ENCODE results near the gene TBX1.
A peak's percentile ranks its signal among the peaks of the same experiment; 100 is the strongest.
"Not testable (repeated sequence)": the region's sequence is repeated elsewhere in the genome, so short reads cannot be mapped to it uniquely, and the experiment has no call there.

Gene TBX1

GRCh38 chr22:19791243-19791642 lies 30.7 kb downstream of the TBX1 start:
- DNase-seq (ENCODE audit: low read depth), result no peak
- H3K4me3 ChIP-seq (ENCODE audit: low read depth, low read length), result no peak overlapping the region

- no peak overlapping the region for H3K4me3 ChIP-seq (ENCODE audit: low read depth, low read length)
- DNase-seq (ENCODE audit: low read depth), result no peak
These were observed 31.3 kb downstream of the TBX1 start for GRCh38 chr22:19791894-19792293.

DNA sequence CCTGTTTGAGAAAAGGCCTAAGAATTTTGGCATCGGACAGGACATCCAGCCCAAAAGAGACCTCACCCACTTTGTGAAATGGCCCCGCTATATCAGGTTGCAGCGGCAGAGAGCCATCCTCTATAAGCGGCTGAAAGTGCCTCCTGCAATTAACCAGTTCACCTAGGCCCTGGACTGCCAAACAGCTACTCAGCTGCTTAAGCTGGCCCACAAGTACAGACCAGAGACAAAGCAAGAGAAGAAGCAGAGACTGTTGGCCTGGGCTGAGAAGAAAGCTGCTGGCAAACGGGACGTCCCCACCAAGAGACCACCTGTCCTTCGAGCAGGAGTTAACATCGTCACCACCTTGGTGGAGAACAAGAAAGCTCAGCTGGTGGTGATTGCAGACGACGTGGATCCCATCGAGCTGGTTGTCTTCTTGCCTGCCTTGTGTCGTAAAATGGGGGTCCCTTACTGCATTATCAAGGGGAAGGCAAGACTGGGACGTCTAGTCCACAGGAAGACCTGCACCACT lies 31.9 kb downstream of the TBX1 start:
- DNase-seq (ENCODE audit: low read depth); H3K4me3 ChIP-seq (ENCODE audit: low read depth, low read length): not testable (repeated sequence)

DNA sequence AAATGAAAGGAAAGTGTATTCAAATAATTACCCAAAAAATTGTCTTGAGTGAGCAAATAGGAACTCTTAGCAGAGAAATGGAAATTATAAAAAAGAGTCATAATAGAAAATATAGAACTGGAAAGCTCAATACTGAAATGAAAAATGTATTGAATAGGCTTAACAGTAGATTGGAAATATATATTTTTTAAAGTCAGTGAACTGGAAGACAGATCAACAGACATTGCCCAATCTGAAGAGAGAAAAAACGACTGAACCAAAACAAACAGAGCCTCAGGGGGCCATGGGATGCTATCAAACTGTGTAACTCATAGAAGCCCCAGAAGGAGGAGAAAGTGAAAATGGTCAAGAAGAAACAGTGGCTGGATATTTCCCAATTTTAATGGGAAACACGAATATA lies 32.6 kb downstream of the TBX1 start:
- no peak overlapping the region for H3K4me3 ChIP-seq (ENCODE audit: low read depth, low read length)
- DNase-seq (ENCODE audit: low read depth), result no peak

- no peak for DNase-seq (ENCODE audit: low read depth)
- H3K4me3 ChIP-seq (ENCODE audit: low read depth, low read length), result no peak overlapping the region
These were observed 33.2 kb downstream of the TBX1 start for GRCh38 chr22:19793661-19794310.

DNA sequence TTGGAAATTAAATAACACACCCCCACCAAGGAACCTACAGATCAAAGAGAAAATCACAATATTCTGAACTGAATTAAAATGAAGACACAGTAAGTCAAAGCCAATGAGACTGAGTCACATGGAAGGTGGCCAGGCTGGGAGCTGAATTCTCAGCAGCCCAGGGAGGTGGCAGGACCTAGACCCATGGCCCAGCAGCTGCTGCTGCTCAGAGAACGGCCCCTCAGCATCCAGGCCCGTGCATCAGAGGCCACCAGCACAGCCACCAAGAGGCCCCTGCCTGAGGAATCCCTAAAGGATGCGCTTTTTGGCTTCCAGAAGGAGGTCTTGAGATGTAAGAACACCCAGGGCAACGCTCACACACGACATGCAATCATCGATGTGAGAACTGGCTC lies 35.0 kb downstream of the TBX1 start:
- no peak for DNase-seq (ENCODE audit: low read depth)
- no peak overlapping the region for H3K4me3 ChIP-seq (ENCODE audit: low read depth, low read length)

DNA sequence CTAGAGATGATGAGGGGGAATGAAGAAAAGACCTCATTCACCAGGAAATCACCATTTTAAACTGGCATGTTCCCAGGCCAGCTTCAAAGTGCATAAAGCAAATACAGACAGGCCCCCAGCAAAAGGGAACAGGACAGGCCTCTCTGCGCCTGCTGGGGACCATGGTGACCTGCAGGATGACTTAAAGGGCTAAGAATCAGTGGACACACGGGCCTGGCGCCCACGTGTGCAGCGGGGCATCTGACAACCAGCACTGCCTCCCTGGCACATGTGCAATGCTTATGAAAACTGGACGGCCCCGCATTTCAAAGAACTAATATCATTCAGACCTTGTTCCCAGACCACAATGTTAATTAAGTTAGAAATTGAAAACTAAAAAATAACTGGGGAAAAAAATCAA lies 35.6 kb downstream of the TBX1 start:
- no peak overlapping the region for H3K4me3 ChIP-seq (ENCODE audit: low read depth, low read length)
- no peak for DNase-seq (ENCODE audit: low read depth)

DNA sequence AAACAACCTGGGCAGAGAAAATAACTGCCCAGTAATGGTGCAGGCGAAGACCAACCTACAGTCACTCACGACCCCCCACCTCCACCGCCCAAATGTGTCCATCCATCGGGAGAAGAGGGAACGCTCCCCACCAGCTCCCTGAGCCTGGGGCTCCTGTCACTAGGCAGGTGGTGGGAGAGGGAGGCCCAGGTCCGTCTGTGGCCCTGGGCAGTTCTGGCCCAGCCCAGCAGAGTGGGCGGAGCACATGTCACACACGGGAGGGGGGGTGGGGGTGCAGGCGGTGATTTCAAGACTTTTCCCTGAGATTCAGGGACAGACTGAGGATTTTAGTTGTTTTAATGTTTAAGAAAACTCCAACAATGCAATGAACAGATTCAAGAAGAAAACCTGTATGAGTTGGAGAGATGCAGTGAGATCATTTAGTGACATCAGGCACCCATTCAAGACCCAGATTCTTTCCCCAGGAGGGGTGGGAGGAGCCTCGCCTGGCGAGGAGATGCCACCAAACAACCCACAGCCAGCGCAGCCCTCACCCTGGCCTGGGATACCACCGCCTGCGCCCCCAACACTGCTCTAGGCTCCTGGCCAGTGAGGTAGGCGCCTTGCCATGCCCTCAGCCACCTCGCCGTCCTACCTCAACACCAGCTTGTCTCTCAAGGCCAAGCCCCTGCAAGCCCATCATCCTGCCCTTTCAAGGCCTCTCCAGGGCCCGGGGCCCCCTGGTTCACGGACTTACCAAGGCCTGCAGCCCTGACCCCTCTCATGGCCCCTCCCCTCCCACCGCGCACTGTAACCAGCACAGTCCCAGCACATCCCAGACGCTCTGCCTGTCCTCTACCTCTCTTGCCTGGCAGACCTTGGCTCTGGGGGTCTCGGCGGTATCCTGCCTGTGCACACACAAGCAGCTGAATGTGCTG lies 36.8 kb downstream of the TBX1 start:
- no peak for DNase-seq (ENCODE audit: low read depth)
- H3K4me3 ChIP-seq (ENCODE audit: low read depth, low read length), result no peak overlapping the region

DNA sequence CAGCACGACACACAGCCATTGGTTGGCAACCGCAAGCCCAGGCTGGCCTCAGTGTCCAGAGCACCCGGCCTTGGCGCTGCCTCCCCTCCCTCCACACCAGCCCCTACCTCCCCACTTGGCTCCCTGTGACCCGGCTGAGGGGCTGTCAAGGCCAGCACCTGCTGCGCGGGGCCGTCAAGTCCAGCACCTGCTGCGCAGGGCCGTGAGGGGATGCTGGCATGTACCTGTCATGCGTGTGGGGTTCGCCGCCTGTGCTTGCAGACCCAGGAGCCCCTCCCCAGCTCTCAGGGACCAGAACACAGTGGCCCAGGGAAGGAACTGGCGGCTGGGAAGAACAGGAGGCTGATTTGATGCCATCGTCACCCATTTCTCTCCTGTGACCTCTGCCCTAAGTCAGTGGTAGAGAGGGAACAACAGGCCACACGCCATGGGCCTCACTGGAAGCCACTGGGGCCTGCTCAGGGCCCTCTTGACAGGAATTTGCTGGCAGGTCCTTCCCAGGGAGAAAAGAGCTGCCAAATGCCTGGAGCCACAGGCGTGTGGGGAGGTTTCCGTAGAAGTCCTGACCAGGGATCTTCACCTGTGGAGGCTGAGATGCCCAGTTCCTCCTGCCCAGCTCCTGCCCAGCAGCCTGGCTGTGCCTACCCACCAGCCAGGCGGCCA lies 37.6 kb downstream of the TBX1 start:
- DNase-seq (ENCODE audit: low read depth), result no peak
- H3K4me3 ChIP-seq (ENCODE audit: low read depth, low read length), result no peak overlapping the region

DNA sequence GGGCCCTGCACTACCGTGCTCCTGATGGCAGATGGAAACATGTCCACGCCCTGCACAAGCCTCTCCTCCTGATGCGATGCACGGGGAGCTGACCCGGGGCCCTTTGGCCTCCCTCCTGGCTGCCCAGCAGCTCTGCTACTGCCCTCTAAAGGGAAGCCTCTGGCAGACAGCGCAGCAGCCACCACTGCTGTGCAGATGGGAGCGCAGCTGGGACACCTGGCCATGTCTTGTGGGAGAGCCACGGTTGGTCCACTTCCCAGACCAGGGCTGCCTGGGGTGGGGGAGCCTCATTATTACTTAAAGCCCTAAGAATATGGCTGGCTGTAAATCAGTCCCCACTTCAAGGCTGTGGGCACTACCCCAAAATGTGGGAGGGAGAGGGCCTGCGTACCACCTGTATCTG lies 38.3 kb downstream of the TBX1 start:
- DNase-seq (ENCODE audit: low read depth), result no peak
- H3K4me3 ChIP-seq (ENCODE audit: low read depth, low read length), result no peak overlapping the region

DNA sequence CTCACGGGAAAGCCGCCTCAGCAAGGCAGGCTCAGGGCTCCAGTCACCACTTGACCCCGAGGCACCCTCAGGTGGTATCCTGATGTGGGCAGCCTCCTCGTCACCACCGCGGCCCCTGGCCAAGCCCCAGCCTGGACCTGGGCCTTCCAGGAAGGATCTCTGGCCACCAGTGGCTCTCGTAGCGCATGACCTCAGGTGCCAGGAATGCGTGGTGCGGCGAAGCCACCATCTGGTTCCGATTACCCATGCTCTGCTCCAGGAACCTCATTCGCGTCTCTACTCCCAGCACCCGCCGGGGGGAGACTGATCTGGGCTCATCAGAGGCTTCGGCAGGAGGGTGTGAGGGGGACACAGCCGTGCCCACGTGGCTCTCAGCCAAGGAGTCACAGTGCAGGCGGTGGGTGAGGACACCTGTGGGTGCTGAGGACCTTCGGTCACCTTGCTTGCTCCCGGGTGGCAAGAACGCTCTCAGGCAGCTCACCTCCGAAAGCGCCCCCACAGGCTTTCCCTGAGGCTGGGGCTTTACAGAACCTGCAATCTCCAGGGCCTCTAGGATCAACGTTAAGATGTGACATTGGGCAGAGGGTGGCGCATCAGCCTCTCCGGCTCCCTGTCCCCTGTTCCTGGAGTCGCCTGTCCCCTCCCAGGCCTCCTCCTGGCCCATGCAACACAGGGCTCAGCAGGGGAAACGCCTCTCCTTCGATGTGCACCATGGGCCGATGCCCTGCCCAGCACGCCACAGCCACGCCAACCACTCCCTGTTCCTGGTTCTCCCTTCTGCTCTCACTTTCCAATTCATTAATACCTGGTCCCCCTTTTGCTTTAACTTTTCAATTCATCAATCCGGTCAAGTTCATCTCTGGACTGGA lies 39.0 kb downstream of the TBX1 start:
- H3K4me3 ChIP-seq (ENCODE audit: low read depth, low read length), result no peak overlapping the region
- DNase-seq (ENCODE audit: low read depth), result peak; percentile 71

- H3K4me3 ChIP-seq (ENCODE audit: low read depth, low read length), result no peak overlapping the region
- DNase-seq (ENCODE audit: low read depth), result no peak
These were observed 39.7 kb downstream of the TBX1 start for GRCh38 chr22:19800306-19800705.

DNA sequence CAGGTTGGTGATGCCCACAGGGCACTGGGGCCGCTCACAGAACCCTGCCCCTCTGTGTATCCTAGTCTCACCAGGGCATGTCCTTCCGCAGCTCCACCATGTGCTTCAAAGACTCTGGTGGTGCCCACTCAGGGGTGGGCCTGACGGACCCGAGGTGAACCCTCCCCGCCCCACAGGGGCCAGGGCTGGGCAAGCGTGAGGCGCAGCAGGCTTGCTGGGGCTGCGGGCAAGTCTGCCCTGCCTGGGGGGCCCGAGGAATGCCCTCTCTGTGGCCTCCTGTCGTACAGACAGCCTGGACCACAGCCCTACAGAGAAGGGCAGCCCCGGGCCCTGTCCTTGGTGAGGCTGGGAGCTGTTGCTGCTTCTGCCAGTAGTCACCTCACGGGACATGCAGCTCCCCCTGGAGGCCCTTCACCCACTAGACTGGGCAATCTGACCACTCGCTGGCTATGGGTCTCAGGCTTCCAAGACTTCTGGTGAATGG lies 40.2 kb downstream of the TBX1 start:
- H3K4me3 ChIP-seq (ENCODE audit: low read depth, low read length), result no peak overlapping the region
- DNase-seq (ENCODE audit: low read depth), result no peak

DNA sequence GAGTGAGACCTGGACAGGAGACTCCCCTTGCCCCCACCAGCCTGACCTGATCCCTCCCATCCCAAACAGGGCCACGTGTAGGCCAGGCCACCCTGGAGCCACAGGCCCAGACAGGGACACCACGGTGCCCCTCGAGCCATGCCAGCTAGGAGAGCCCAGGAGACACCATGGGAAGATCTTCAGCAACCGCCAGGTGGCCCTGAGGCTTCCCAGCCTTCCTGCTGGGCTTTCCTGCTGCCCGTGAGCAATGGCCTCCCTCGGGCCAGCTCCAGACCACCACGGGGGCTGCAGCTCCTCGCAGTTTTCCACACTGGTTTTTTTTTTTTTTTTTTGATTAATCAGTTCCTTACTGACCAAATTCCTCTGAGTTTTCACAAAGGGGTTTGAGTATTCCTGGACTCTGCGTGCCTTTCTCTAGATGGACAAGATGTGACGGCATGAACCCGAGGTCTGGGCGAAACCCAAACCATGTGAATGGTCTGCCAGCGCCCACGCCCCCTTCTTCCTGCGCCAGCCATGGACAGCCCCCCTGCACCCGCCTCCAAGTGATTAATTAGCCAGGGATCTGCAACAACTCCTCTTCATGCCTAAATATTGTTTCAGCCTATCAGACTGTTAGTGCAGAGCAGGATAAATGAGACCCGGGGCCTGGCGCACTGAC lies 40.9 kb downstream of the TBX1 start:
- DNase-seq (ENCODE audit: low read depth), result no peak
- no peak overlapping the region for H3K4me3 ChIP-seq (ENCODE audit: low read depth, low read length)

DNA sequence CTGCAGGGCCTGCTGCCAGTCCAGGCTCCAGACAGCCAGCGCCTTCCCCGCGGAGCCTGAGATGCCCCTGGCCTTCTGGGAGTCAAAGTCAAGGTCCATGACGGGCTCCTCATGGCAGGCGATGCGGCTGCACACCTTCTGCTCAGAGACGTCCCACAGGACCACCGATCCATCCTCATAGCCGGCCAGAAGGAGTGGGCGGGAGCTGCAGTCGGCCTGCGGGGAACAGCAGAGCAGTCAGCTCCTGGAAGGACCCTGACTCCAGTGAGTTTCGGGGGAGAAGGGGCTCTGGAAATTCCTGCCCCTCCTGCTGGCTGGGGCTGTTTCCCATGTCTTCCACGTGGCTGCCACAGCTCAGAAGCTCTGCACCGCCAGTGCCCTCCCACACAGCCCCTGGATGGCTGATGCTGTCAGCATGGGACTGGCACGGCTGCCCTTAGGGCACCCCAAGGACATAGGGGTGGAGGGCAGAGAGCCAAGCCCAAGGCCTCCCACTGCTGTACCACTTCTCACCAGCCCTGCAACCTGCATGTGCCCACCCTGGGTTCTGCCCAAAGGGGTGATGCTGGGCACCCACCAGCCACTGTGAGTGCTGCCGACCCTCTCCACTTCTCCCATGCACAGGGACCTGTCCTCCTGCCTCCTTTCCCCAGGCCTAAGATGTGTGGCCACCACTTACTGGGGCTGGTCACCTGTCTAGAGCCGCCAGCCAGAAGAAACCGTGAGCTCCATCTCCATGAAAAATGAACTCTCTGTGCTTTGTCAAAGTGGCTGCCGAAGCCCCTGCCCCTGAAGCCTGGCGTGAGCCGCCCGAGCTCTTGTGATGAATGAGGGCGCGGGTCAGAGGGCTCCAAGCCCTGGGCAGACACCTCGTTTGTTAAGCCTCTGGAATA lies 41.7 kb downstream of the TBX1 start:
- no peak overlapping the region for H3K4me3 ChIP-seq (ENCODE audit: low read depth, low read length)
- DNase-seq (ENCODE audit: low read depth), result no peak

GRCh38 chr22:19802894-19803735 lies 42.5 kb downstream of the TBX1 start:
- no peak overlapping the region for H3K4me3 ChIP-seq (ENCODE audit: low read depth, low read length)
- no peak for DNase-seq (ENCODE audit: low read depth)

- no peak overlapping the region for H3K4me3 ChIP-seq (ENCODE audit: low read depth, low read length)
- no peak for DNase-seq (ENCODE audit: low read depth)
These were observed 43.2 kb downstream of the TBX1 start for GRCh38 chr22:19803736-19804267.
